DMS 273 (cell line): ENCODE results near the gene GRIFIN.

Experiments
- DNase-seq: peaks from one replicate; lab custom pipeline; 2025; ENCODE audit not compliant: unreplicated experiment; lab: John Stamatoyannopoulos, UW

GRIFIN gene

GRCh38 chr7:2499181-2499580 is 23.0 kb upstream of the GRIFIN start:
- DNase-seq: no peak

DNA sequence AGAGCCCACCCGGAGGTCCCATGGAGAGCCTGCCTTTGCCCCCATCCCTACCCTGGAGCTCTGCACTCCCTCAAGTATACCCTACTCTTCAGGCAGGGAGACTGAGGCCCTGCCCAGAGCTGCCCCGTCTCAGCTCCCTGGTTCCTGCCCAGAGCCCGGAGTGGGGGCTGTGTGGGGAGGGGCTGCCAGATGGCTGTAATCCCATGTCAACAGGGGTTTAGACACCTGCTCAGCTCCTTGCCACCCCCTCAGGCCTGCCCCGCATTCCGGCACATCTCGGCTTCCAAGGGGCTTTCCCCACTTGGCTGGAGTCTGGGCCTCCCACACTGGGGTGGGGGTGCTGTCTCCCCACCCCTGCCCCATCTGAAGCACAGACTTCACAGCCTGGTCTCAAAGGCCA is 22.5 kb upstream of the GRIFIN start:
- DNase-seq: peak; percentile 71

DNA sequence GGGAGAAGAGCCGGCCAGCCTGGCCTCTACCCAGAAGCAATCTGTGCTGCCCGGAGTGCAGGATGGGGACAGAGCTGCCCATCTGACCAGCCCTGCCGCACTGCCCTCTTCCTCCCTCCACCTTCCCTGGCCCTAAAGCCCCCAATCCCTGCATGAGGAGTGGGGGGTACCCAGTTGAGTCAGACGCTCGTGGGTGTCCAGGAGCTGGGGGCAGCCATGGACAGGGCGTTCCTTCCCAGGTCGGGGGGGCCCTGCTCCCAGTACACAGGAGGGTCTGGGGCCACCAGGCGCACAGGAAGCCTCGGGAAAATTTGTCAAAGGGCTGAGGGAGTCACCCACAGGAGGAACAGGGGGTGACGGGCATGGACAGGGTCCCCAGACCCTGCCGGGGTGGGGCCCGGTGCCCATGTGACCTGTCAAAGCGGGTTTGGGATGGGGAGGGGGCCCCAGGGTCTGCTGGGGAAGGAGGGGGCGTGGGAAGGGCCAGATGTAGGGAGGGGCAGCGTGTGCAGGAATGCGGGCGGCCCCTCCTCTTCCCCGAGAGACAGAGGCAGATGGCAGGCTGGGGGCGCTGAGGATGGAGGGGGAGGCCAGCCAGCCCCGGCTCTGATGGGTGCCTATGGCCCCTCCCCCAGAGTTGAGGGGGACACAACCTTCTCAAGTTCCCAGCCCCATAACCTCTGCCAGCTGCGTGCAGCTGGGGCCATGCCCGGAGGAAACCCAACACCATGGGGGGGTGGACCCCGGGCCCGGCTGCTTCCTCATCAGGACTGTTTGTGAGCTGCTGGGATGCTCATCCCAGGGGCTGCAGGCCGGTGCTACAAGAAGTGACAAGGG is 21.5 kb upstream of the GRIFIN start:
- DNase-seq: peak; percentile 94

DNA sequence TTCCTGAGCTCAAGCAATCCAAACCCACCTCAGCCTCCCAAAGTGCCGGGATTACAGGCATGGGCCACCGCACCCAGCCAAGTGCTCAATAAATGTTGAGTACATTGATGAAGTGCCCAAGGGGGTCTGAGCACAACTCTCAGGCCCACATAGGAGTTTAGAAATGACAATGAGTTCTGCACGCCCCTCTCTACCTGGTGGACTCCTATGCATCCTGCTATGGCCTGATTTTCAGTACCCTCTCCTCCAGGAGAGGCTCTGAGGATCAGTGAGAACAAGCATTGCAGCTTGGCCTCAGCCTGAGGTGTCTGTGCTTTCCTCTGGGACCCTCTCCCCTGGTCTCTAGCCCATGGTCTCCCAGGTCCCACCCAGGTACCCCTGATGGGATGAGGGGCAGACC is 20.9 kb upstream of the GRIFIN start:
- DNase-seq: no peak

- DNase-seq: no peak
Measured at GRCh38 chr7:2496375-2496774, 20.2 kb upstream of the GRIFIN start.

- DNase-seq: peak; percentile 74
Measured at GRCh38 chr7:2495418-2496299, 19.5 kb upstream of the GRIFIN start.

GRCh38 chr7:2494191-2495130 is 18.3 kb upstream of the GRIFIN start:
- DNase-seq: no peak

GRCh38 chr7:2493205-2494164 is 17.3 kb upstream of the GRIFIN start:
- no peak for DNase-seq

- no peak for DNase-seq
Measured at GRCh38 chr7:2492038-2492437, 15.8 kb upstream of the GRIFIN start.

- DNase-seq: no peak
Measured at GRCh38 chr7:2490181-2490651, 14.0 kb upstream of the GRIFIN start.

- DNase-seq: no peak
Measured at GRCh38 chr7:2488681-2489080, 12.5 kb upstream of the GRIFIN start.

- DNase-seq: no peak
Measured at GRCh38 chr7:2488272-2488645, 12.1 kb upstream of the GRIFIN start.

DNA sequence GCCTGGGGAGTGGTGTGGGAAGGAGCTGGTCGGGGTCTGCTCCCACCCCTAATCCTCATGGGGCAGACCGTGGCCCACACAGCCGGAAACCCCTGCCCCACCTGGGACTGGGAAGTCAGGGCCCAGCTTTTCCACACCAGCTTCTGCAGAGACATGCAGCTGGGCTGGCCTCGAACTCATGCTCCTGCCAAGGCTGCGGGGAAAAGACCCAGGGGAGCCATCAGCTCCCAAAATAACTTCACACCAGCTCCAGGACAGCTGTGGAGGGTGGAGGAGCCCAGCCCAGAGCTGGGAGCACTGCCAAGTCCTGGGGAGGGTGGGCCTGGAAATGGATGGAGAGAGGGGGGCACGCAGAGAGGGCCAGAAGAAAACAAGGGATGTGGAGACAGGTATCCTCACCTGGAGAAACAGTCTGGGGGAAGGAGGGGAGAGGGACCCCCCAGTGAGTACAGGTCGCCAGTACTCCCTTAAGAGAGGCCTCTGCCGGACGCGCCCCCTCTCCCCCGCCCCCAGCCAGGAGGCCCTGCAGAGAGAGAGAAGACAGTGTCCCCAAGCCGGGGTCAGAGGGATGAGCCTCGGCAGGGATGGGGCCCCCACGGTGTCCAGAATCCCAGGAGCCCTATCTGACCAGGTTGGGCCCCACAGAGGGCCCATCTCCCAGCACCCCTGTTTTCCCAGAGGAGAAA is 11.5 kb upstream of the GRIFIN start:
- peak; percentile 79 for DNase-seq

GRCh38 chr7:2484868-2485267 is 8.7 kb upstream of the GRIFIN start:
- no peak for DNase-seq

- peak; percentile 89 for DNase-seq
Measured at GRCh38 chr7:2483494-2483893, 7.3 kb upstream of the GRIFIN start.

- peak; percentile 68 for DNase-seq
Measured at GRCh38 chr7:2482725-2483451, 6.7 kb upstream of the GRIFIN start.

- no peak for DNase-seq
Measured at GRCh38 chr7:2481195-2481594, 5.0 kb upstream of the GRIFIN start.

- no peak for DNase-seq
Measured at GRCh38 chr7:2480070-2480408, 3.8 kb upstream of the GRIFIN start.
